Hematopoietic multipotent progenitor cell treated with erythropoietin and hydrocortisone succinate and interleukin-3 and kit ligand, for 17 days (in vitro differentiated cells): ENCODE results near the gene BRMS1.
"Not testable (repeated sequence)": the region's sequence is repeated elsewhere in the genome, so short reads cannot be mapped to it uniquely, and the experiment has no call there.

ENCODE experiments used
- DNase-seq: peaks from one replicate; pipeline ENCODE4 v3.0.0-alpha.2; 2015; ENCODE audit warnings: low spot score

BRMS1 gene

GRCh38 chr11:66344550-66345315, at the start of gene BRMS1:
Gene BRMS1, minus strand, starts transcription at chr11:66345104. Its CDS starts 2,870 bp downstream, at chr11:66342234.
- peak; percentile 98 for DNase-seq

- DNase-seq = no peak
Measured at GRCh38 chr11:66393954-66394353, 49.0 kb upstream of the BRMS1 start.

- no peak for DNase-seq
Measured at GRCh38 chr11:66391322-66391721, 46.4 kb upstream of the BRMS1 start.

GRCh38 chr11:66388780-66389386, 44.0 kb upstream of the BRMS1 start:
- DNase-seq = peak; percentile 70

GRCh38 chr11:66386171-66387069, 41.5 kb upstream of the BRMS1 start:
- peak; percentile 88 for DNase-seq

- DNase-seq = not testable (repeated sequence)
Measured at GRCh38 chr11:66384316-66384715, 39.4 kb upstream of the BRMS1 start.

- DNase-seq = not testable (repeated sequence)
Measured at GRCh38 chr11:66380264-66380663, 35.4 kb upstream of the BRMS1 start.

- not testable (repeated sequence) for DNase-seq
Measured at GRCh38 chr11:66373690-66374287, 28.9 kb upstream of the BRMS1 start.

- no peak for DNase-seq
Measured at GRCh38 chr11:66373265-66373664, 28.4 kb upstream of the BRMS1 start.

- DNase-seq = no peak
Measured at GRCh38 chr11:66371627-66372415, 26.9 kb upstream of the BRMS1 start, which contains the start of gene SLC29A2. Gene SLC29A2, minus strand, starts transcription at chr11:66371760. Its CDS starts 169 bp downstream, at chr11:66371591.

- no peak for DNase-seq
Measured at GRCh38 chr11:66369073-66369894, 24.4 kb upstream of the BRMS1 start.

GRCh38 chr11:66368484-66368883, 23.6 kb upstream of the BRMS1 start:
- DNase-seq = no peak

- no peak for DNase-seq
Measured at GRCh38 chr11:66367561-66368312, 22.8 kb upstream of the BRMS1 start.

GRCh38 chr11:66366844-66367477, 22.1 kb upstream of the BRMS1 start:
- no peak for DNase-seq

GRCh38 chr11:66365711-66366619, 21.1 kb upstream of the BRMS1 start:
- no peak for DNase-seq

- no peak for DNase-seq
Measured at GRCh38 chr11:66365166-66365565, 20.3 kb upstream of the BRMS1 start.

- DNase-seq = peak; percentile 64
Measured at GRCh38 chr11:66363805-66364535, 19.1 kb upstream of the BRMS1 start.
